Effector CD4-positive, alpha-beta T cell (primary cell): ENCODE data around the gene A2M.

ENCODE experiments used
- DNase-seq: peaks from one replicate; pipeline ENCODE4 v3.0.0-alpha.2; 2020

A2M gene

GRCh38 chr12:9033265-9033887 is 82.3 kb downstream of the A2M start:
- no peak for DNase-seq

- no peak for DNase-seq
Observed at GRCh38 chr12:9032202-9032964, 83.3 kb downstream of the A2M start.

GRCh38 chr12:9030776-9031175 is 84.9 kb downstream of the A2M start:
- DNase-seq: no peak

- DNase-seq: no peak
Observed at GRCh38 chr12:9027161-9028059, 88.3 kb downstream of the A2M start.

- no peak for DNase-seq
Observed at GRCh38 chr12:9024512-9024911, 91.2 kb downstream of the A2M start.

GRCh38 chr12:9022592-9022991 is 93.1 kb downstream of the A2M start:
- no peak for DNase-seq
